ENCODE results near the gene PCDHB9.
"Not testable (repeated sequence)": the region's sequence is repeated elsewhere in the genome, so short reads cannot be mapped to it uniquely, and the experiment has no call there.

PCDHB9 gene

GRCh38 chr5:141189131-141189530 is 2.2 kb downstream of the PCDHB9 start:
- DNase-seq: not testable (repeated sequence)

DNA sequence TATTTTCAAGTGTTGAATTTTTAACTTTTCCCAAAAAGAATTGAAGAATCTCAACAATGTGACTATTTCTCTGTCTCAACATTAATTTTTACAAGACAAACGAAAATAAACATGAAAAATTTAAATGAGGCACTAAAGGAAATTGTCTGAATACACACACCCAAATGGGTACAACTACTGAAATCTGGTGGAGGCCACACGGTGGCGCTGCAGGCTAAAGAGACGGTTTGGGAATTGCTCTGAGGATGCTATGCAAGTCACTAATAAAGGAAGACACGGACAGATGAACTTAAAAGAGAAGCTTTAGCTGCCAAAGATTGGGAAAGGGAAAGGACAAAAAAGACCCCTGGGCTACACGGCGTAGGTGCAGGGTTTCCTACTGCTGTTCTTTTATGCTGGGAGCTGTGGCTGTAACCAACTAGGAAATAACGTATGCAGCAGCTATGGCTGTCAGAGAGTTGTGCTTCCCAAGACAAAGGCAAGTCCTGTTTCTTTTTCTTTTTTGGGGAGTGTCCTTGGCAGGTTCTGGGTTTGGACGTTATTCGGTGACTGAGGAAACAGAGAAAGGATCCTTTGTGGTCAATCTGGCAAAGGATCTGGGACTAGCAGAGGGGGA is 5.3 kb downstream of the PCDHB9 start, which contains the start of gene PCDHB10:
Gene PCDHB10, plus strand, starts transcription at position 244 of the 616 bp plus-strand sequence. Its CDS starts 200 bp downstream, at position 444.
- DNase-seq: no peak

GRCh38 chr5:141194332-141194731 is 7.4 kb downstream of the PCDHB9 start:
- not testable (repeated sequence) for DNase-seq

DNA sequence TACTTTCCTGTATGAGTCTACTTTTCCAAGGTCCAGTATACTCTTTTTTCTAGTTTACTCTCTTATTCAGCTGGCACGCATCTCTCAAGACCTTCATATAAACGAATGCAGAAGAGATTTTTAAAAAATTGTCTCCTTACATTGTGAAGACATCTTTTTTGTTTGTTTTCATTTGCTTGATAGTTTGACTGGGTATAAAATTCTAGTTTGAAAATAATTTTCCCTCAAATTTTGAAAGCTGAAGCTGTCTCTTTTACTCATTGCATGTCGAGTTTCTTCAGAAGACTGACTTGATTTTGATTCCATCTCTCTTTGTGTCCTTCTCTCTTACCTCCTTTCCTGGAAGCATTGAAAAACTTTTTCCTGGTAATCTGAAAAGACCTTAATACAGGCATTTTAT is 9.4 kb downstream of the PCDHB9 start:
- no peak for DNase-seq

GRCh38 chr5:141199359-141200235 is 12.6 kb downstream of the PCDHB9 start, which contains the start of gene PCDHB11:
Gene PCDHB11, plus strand, starts transcription at chr5:141199627. Its CDS starts 148 bp downstream, at chr5:141199775.
- DNase-seq: no peak

DNA sequence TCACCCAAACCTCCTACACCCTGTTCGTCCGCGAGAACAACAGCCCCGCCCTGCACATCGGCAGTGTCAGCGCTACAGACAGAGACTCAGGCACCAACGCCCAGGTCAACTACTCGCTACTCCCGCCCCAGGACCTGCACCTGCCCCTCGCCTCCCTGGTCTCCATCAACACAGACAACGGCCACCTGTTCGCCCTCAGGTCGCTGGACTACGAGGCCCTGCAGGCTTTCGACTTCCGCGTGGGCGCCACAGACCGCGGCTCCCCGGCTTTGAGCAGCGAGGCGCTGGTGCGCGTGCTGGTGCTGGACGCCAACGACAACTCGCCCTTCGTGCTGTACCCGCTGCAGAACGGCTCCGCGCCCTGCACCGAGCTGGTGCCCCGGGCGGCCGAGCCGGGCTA is 14.2 kb downstream of the PCDHB9 start:
- DNase-seq: not testable (repeated sequence)

- not testable (repeated sequence) for DNase-seq
Measured at GRCh38 chr5:141201646-141202045, 14.7 kb downstream of the PCDHB9 start.

GRCh38 chr5:141208478-141208877 is 21.5 kb downstream of the PCDHB9 start, which contains the start of gene PCDHB12:
Gene PCDHB12, plus strand, starts transcription at chr5:141208719. Its CDS starts 189 bp downstream, at chr5:141208908.
- no peak for DNase-seq

DNA sequence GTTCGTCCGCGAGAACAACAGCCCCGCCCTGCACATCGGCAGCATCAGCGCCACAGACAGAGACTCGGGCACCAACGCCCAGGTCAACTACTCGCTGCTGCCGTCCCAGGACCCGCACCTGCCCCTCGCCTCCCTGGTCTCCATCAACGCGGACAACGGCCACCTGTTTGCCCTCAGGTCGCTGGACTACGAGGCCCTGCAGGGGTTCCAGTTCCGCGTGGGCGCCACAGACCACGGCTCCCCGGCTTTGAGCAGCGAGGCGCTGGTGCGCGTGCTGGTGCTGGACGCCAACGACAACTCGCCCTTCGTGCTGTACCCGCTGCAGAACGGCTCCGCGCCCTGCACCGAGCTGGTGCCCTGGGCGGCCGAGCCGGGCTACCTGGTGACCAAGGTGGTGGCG is 23.3 kb downstream of the PCDHB9 start:
- DNase-seq: not testable (repeated sequence)

- DNase-seq: not testable (repeated sequence)
Measured at GRCh38 chr5:141210849-141211248, 23.9 kb downstream of the PCDHB9 start.

GRCh38 chr5:141213656-141214339 is 26.8 kb downstream of the PCDHB9 start, which contains the start of gene PCDHB13:
Gene PCDHB13, plus strand, starts transcription at chr5:141213919. Its CDS starts 205 bp downstream, at chr5:141214124.
- DNase-seq: not testable (repeated sequence)

DNA sequence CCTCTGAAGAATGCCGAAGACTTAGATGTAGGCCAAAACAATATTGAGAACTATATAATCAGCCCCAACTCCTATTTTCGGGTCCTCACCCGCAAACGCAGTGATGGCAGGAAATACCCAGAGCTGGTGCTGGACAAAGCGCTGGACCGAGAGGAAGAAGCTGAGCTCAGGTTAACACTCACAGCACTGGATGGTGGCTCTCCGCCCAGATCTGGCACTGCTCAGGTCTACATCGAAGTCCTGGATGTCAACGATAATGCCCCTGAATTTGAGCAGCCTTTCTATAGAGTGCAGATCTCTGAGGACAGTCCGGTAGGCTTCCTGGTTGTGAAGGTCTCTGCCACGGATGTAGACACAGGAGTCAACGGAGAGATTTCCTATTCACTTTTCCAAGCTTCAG is 27.6 kb downstream of the PCDHB9 start:
- DNase-seq: not testable (repeated sequence)

GRCh38 chr5:141215504-141215903 is 28.5 kb downstream of the PCDHB9 start:
- not testable (repeated sequence) for DNase-seq

- DNase-seq: not testable (repeated sequence)
Measured at GRCh38 chr5:141216035-141216434, 29.1 kb downstream of the PCDHB9 start.

GRCh38 chr5:141223112-141223783 is 36.3 kb downstream of the PCDHB9 start, which contains the start of gene PCDHB14:
Gene PCDHB14, plus strand, starts transcription at chr5:141223343. Its CDS starts 163 bp downstream, at chr5:141223506.
- no peak for DNase-seq

DNA sequence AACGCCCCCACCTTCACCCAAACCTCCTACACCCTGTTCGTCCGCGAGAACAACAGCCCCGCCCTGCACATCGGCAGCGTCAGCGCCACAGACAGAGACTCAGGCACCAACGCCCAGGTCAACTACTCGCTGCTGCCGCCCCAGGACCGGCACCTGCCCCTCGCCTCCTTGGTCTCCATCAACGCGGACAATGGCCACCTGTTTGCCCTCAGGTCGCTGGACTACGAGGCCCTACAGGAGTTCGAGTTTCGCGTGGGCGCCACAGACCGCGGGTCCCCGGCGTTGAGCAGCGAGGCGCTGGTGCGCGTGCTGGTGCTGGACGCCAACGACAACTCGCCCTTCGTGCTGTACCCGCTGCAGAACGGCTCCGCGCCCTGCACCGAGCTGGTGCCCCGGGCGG is 37.9 kb downstream of the PCDHB9 start:
- not testable (repeated sequence) for DNase-seq

DNA sequence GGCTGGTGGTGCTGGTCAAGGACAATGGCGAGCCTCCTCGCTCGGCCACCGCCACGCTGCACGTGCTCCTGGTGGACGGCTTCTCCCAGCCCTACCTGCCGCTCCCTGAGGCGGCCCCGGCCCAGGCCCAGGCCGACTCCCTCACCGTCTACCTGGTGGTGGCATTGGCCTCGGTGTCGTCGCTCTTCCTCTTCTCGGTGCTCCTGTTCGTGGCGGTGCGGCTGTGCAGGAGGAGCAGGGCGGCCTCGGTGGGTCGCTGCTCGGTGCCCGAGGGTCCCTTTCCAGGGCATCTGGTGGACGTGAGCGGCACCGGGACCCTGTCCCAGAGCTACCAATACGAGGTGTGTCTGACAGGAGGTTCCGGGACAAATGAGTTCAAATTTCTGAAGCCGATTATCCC is 38.5 kb downstream of the PCDHB9 start:
- DNase-seq: not testable (repeated sequence)

GRCh38 chr5:141234109-141234667 is 47.2 kb downstream of the PCDHB9 start:
- no peak for DNase-seq

DNA sequence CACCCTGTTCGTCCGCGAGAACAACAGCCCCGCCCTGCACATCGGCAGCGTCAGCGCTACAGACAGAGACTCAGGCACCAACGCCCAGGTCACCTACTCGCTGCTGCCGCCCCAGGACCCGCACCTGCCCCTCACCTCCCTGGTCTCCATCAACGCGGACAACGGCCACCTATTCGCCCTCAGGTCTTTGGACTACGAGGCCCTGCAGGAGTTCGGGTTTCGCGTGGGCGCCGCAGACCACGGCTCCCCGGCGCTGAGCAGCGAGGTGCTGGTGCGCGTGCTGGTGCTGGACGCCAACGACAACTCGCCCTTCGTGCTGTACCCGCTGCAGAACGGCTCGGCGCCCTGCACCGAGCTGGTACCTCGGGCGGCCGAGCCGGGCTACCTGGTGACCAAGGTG is 49.0 kb downstream of the PCDHB9 start:
- DNase-seq: not testable (repeated sequence)

GRCh38 chr5:141236516-141237313 is 49.8 kb downstream of the PCDHB9 start:
- no peak for DNase-seq
